H9 (cell line): Measurements from ENCODE around the gene NEURL1. TPM values are rescaled to one million over a fixed set of nuclear protein-coding genes. Genes with fewer than 3 reads are reported as not detected.

Experiments
- DNase-seq: peaks from one replicate; pipeline ENCODE4 v3.0.0-alpha.2; 2017
- H2AFZ ChIP-seq: one replicate; pipeline ENCODE4 v1.6.1; 2013; ENCODE audit warnings: mild to moderate bottlenecking, low read length, control low read depth, moderate library complexity
- H2AK5ac ChIP-seq: 2 replicates; pipeline ENCODE4 v1.6.1; 2013; ENCODE audit warnings: low read length, control low read depth, mixed read lengths; ENCODE audit not compliant: insufficient read length
- H2BK120ac ChIP-seq: one replicate; pipeline ENCODE4 v1.6.1; 2013; ENCODE audit warnings: low read depth, mild to moderate bottlenecking, low read length, control low read depth, inconsistent platforms; ENCODE audit not compliant: poor library complexity, severe bottlenecking
- H2BK12ac ChIP-seq: 2 replicates; pipeline ENCODE4 v1.6.1; 2013; ENCODE audit warnings: low read length, control low read depth, mixed read lengths, low read depth; ENCODE audit not compliant: insufficient read length
- H2BK15ac ChIP-seq: 2 replicates; pipeline ENCODE4 v1.6.1; 2013; ENCODE audit warnings: low read depth, low read length, control low read depth
- H2BK20ac ChIP-seq: one replicate; pipeline ENCODE4 v1.6.1; 2013; ENCODE audit warnings: low read depth, mild to moderate bottlenecking, low read length, control low read depth, inconsistent platforms; ENCODE audit not compliant: poor library complexity, severe bottlenecking
- H2BK5ac ChIP-seq: 2 replicates; pipeline ENCODE4 v1.6.1; 2013; ENCODE audit warnings: low read length, control low read depth, mixed read lengths; ENCODE audit not compliant: insufficient read length
- H3K14ac ChIP-seq: 2 replicates; pipeline ENCODE4 v1.6.1; 2013; ENCODE audit warnings: low read length, control low read depth; ENCODE audit not compliant: insufficient read depth
- H3K18ac ChIP-seq: 2 replicates; pipeline ENCODE4 v1.6.1; 2013; ENCODE audit warnings: low read depth, mild to moderate bottlenecking, mixed read lengths, low read length, control low read depth; ENCODE audit not compliant: insufficient read length
- H3K23ac ChIP-seq: 2 replicates; pipeline ENCODE4 v1.6.1; 2013; ENCODE audit warnings: low read length, control low read depth, mixed read lengths, low read depth; ENCODE audit not compliant: insufficient read length
- H3K23me2 ChIP-seq: 2 replicates; pipeline ENCODE4 v1.6.1; 2013; ENCODE audit warnings: low read depth, mild to moderate bottlenecking, mixed read lengths, low read length, control low read depth; ENCODE audit not compliant: insufficient read length, poor library complexity, severe bottlenecking
- H3K27ac ChIP-seq: 2 replicates; pipeline ENCODE4 v1.5.1; 2013; ENCODE audit warnings: low read length, control low read depth, mixed read lengths, low read depth; ENCODE audit not compliant: insufficient read length
- H3K27me3 ChIP-seq: 2 replicates; pipeline ENCODE4 v1.6.1; 2013; ENCODE audit warnings: low read length, control low read depth, inconsistent platforms; ENCODE audit not compliant: insufficient read depth
- H3K4ac ChIP-seq: 2 replicates; pipeline ENCODE4 v1.6.1; 2013; ENCODE audit warnings: low read depth, mild to moderate bottlenecking, control low read depth, inconsistent platforms, low read length, moderate library complexity
- H3K4me1 ChIP-seq: 2 replicates; pipeline ENCODE4 v1.6.1; 2013; ENCODE audit warnings: low read length, control low read depth, inconsistent platforms; ENCODE audit not compliant: insufficient read depth
- H3K4me2 ChIP-seq: 2 replicates; pipeline ENCODE4 v1.6.1; 2013; ENCODE audit warnings: low read length, control low read depth, mixed read lengths; ENCODE audit not compliant: insufficient read length, insufficient read depth
- H3K56ac ChIP-seq: 2 replicates; pipeline ENCODE4 v1.6.1; 2013; ENCODE audit warnings: low read depth, mild to moderate bottlenecking, mixed read lengths, low read length, control low read depth; ENCODE audit not compliant: insufficient read length
- H3K79me1 ChIP-seq: 2 replicates; pipeline ENCODE4 v1.6.1; 2013; ENCODE audit warnings: low read depth, mild to moderate bottlenecking, moderate library complexity, low read length, control low read depth, inconsistent platforms; ENCODE audit not compliant: insufficient read depth, poor library complexity, severe bottlenecking
- H3K79me2 ChIP-seq: 2 replicates; pipeline ENCODE4 v1.6.1; 2013; ENCODE audit warnings: low read length, control low read depth, inconsistent platforms; ENCODE audit not compliant: insufficient read depth
- H3K9ac ChIP-seq: 2 replicates; pipeline ENCODE4 v1.6.1; 2013; ENCODE audit warnings: low read length, control low read depth, mixed read lengths; ENCODE audit not compliant: insufficient read length; ENCODE audit errors: extremely low read depth
- H3K9me3 ChIP-seq: one replicate; pipeline ENCODE4 v1.6.1; 2013; ENCODE audit warnings: low read depth, low read length, inconsistent platforms; ENCODE audit not compliant: control insufficient read depth
- H3T11ph ChIP-seq: one replicate; pipeline ENCODE4 v1.6.1; 2013; ENCODE audit warnings: mild to moderate bottlenecking, low read length, control low read depth, inconsistent platforms
- H4K20me1 ChIP-seq: one replicate; pipeline ENCODE4 v1.6.1; 2013; ENCODE audit not compliant: control insufficient read depth, insufficient read length, insufficient read depth
- H4K5ac ChIP-seq: 2 replicates; pipeline ENCODE4 v1.6.1; 2013; ENCODE audit warnings: low read depth, mild to moderate bottlenecking, mixed read lengths, low read length, control low read depth; ENCODE audit not compliant: insufficient read length
- H4K8ac ChIP-seq: replicated peaks from 2 replicates; pipeline ENCODE4 v1.6.1; 2013; ENCODE audit warnings: low read length, control low read depth, mixed read lengths, low read depth; ENCODE audit not compliant: insufficient read length
- H4K91ac ChIP-seq: 2 replicates; pipeline ENCODE4 v1.6.1; 2013; ENCODE audit warnings: low read depth, mild to moderate bottlenecking, moderate library complexity, mixed read lengths, low read length, control low read depth; ENCODE audit not compliant: insufficient read length
- H3K27ac Mint-ChIP-seq, 3 experiments: 2 replicates in 2 of 3; 3 replicates in 1 of 3; pipeline ENCODE4 v1.8.0; 2020 to 2021; ENCODE audit warnings: mixed read lengths in 3 of 3, mild to moderate bottlenecking in 1 of 3, moderate library complexity in 1 of 3
- H3K27me3 Mint-ChIP-seq: 2 replicates; pipeline ENCODE4 v1.8.0; 2021; ENCODE audit warnings: low read depth, mild to moderate bottlenecking, moderate library complexity, mixed read lengths
- H3K36me3 Mint-ChIP-seq, 3 experiments: 2 replicates in 2 of 3; 3 replicates in 1 of 3; pipeline ENCODE4 v1.8.0; 2020 to 2021; ENCODE audit warnings: low read depth in 3 of 3, mixed read lengths in 3 of 3; ENCODE audit not compliant: insufficient read depth in 1 of 3
- H3K4me1 Mint-ChIP-seq, 2 experiments: 2 replicates each; pipeline ENCODE4 v1.8.0; 2020; ENCODE audit warnings: mixed read lengths in 2 of 2
- H3K4me3 Mint-ChIP-seq, 2 experiments: 2 replicates in 1 of 2; 3 replicates in 1 of 2; pipeline ENCODE4 v1.8.0; 2020 to 2021; ENCODE audit warnings: mild to moderate bottlenecking in 2 of 2, mixed read lengths in 2 of 2, moderate library complexity in 1 of 2
- H3K9me3 Mint-ChIP-seq, 2 experiments: 2 replicates in 1 of 2; 3 replicates in 1 of 2; pipeline ENCODE4 v1.8.0; 2020; ENCODE audit warnings: mild to moderate bottlenecking in 2 of 2, mixed read lengths in 2 of 2, moderate library complexity in 1 of 2
- WGBS: extraction: QIAGEN DNeasy Blood & Tissue Kit; methylation state at CpG from one replicate; pipeline ENCODE4 v1.1.7; 2013; ENCODE audit warnings: missing lambda C conversion rate, low lambda C conversion rate, mixed read lengths; ENCODE audit not compliant: insufficient read length; ENCODE audit errors: extremely low coverage; 5-methylcytosine and 5-hydroxymethylcytosine counted together
- total RNA-seq: library from RNA; stranded (reverse); gene quantifications from 2 replicates; pipeline ENCODE4 v1.2.1, GENCODE V29; 2021
- TF ChIP-seq, protein P1 (sequence below): fragments of 200-600 bp; sonication (generic); conservative IDR thresholded peaks from 3 replicates; pipeline ENCODE4 v1.8.0; 2021; ENCODE audit warnings: antibody characterized with exemption, mild to moderate bottlenecking

The NEURL1 gene
- total RNA-seq, 1 experiment from 2014 or later, result 1.2 TPM

DNA sequence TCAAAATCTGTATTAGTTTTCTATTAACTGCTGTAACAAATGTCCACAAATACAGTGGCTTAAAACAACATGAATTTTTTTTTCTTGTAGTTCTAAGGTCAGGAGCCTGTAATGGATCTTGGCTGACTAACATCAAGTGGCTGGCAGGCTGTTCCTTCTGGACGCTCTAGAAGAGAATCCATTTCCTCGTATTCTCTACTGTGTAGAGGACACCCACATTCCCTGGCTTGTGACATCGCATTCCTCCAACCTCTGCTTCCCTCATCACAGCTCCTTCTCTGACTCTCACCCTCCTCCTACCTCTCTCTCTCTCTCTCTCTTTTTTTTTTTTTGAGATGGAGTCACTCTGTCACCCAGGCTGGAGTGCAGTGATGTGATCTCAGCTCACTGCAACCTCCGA, 30.0 kb upstream of the NEURL1 start:
- H3K27ac Mint-ChIP-seq, result peak overlapping the region in 1 of 3 experiments; percentile 57; a peak in 1 of 7 replicates
- Histone ChIP-seq H3K27me3 (no peaks in the 10 kb centered on the region), H3K4me2 (no peak overlapping the region), H3K14ac (no peak overlapping the region), H2AFZ (no peak overlapping the region), H4K8ac (no peak overlapping the region), H2BK5ac (no peak overlapping the region), H3K23me2 (no peaks in the 10 kb centered on the region), H4K20me1 (no peaks in the 10 kb centered on the region), H4K91ac (no peak overlapping the region), H3K56ac (no peak overlapping the region), H3K4me1 (no peaks in the 10 kb centered on the region; the same call in 1 of the 2 replicates), H3K9me3 (no peaks in the 10 kb centered on the region), H3K4ac (no peak overlapping the region), H3K18ac (no peak overlapping the region), H2BK15ac (no peak overlapping the region), H3K79me1 (no peaks in the 10 kb centered on the region), H2AK5ac (no peak overlapping the region), H3T11ph (no peak overlapping the region), H4K5ac (no peak overlapping the region), H3K23ac (no peak overlapping the region), H3K79me2 (no peaks in the 10 kb centered on the region), H2BK120ac (no peak overlapping the region), H2BK20ac (no peak overlapping the region), H2BK12ac (no peak overlapping the region), H3K9ac (no peak overlapping the region), H3K27ac (no peak overlapping the region)
- TF ChIP-seq, protein P1, sequence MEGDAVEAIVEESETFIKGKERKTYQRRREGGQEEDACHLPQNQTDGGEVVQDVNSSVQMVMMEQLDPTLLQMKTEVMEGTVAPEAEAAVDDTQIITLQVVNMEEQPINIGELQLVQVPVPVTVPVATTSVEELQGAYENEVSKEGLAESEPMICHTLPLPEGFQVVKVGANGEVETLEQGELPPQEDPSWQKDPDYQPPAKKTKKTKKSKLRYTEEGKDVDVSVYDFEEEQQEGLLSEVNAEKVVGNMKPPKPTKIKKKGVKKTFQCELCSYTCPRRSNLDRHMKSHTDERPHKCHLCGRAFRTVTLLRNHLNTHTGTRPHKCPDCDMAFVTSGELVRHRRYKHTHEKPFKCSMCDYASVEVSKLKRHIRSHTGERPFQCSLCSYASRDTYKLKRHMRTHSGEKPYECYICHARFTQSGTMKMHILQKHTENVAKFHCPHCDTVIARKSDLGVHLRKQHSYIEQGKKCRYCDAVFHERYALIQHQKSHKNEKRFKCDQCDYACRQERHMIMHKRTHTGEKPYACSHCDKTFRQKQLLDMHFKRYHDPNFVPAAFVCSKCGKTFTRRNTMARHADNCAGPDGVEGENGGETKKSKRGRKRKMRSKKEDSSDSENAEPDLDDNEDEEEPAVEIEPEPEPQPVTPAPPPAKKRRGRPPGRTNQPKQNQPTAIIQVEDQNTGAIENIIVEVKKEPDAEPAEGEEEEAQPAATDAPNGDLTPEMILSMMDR, result no peak
- no peak overlapping the region for H3K4me3 Mint-ChIP-seq
- WGBS, result no CpG with 5 or more reads among the region's 4 CpGs
- H3K4me1 Mint-ChIP-seq, result peaks cover 4 to 8% of the 10 kb centered on the region in 2 experiments
- DNase-seq, result no peak
- peaks cover 5% of the 10 kb centered on the region; the same call in 1 of the 2 replicates for H3K27me3 Mint-ChIP-seq
- no peaks in the 10 kb centered on the region for H3K36me3 Mint-ChIP-seq
- H3K9me3 Mint-ChIP-seq, result no peaks in the 10 kb centered on the region
